ENCODE data around the gene MATCAP1. TPM values are rescaled to one million over a fixed set of nuclear protein-coding genes. Genes with fewer than 3 reads are reported as not detected.
A peak's percentile ranks its signal among the peaks of the same experiment; 100 is the strongest.

MATCAP1 gene
- polyA plus RNA-seq, 1 donor, result 51.5 TPM

DNA sequence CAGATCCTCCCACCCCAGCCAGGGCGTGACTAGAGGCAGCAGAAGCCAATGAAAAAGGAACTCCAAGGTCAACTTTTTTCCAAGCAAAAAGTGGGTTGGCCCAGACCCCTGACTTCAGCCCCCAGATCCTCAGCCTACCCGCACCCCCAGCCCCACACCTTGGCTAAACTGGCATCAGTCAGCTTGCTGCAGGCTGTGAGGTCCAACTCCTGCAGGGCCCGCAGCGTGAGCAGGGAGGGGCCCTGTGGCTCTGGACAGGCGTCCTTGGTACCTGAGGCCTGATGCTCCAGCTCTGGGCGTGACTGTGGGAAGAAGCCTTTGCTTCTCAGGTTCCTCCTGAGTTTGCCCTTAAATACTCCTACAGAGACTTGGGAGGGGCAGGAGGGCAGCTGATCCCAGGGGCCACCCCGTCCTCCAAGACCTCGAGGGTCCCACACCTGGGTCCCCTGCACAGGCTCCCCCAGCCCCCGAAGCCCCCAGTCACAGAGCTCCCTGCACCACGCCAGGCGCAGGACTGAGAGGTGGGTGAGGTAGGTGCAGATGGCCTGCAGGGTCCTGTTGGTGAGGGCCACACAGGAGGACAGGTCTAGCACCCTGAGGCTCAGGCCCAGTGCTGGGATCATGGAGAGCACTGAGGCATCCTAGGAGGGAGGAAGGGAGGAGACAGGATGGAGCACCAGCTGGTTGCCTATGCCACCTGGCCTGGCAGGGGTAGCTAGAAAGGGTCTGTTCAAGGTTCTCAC, 24.6 kb upstream of the MATCAP1 start:
- no peak for DNase-seq

DNA sequence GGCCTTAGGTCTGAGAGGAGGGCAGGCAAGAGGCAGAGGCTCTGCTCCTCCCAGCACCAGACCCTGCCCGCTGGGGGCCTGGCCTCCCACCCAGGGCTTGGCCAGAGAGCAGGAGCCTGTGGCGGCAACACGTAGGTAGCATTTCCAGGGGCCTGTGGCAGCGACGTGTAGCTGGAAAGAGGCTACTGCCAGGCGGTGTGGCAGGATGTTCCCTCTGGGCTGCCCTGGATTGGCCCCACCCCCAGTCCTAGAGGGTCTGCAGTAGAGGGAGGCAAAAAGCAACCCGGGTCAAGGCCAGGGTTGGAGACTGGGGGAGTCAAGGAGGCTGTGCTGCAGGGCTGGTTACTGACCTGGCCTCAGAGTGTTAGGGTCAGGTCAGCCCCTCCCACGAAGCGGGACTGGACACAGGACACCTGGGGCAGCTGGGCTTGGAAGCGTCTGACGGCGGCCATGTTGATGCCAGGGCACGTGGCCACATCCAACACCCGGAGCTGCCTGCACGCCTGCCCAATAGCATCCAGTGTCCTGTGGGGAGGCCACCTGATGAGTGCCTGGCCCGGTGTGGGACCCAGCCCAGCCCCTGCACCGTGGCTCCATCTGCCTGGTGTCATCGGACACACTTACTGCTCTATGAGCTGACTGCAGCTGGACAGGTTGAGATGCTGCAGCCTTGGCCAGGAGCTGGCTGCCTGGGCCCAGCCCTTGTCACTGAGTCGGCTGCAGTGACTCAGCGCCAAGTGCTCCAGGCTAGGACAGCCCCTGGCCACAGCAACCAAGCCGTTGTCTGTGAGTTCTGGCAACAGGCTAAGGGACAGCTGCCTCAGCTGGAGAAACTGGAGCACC, 23.7 kb upstream of the MATCAP1 start:
- no peak for DNase-seq

DNA sequence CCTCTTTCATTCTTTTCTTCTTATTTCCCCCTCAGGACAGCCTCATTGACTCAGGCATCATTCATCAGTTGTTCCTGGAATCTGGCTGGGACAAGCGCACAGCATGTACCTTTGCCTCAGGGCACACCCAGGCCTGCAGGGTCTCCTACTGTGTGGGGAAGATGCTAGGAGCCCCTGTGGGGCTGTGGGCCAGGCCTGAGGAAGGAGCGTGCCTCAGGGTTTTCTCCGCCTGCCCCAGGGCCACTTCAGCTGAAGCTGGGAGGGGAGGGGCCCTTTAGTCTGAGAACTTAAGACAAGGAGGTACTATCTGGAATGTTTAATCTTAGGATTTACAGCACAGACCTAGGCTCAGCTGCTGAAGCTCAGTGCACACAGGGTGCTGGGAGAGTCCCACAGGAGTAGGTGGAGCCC, 23.1 kb upstream of the MATCAP1 start:
- DNase-seq, result no peak

DNA sequence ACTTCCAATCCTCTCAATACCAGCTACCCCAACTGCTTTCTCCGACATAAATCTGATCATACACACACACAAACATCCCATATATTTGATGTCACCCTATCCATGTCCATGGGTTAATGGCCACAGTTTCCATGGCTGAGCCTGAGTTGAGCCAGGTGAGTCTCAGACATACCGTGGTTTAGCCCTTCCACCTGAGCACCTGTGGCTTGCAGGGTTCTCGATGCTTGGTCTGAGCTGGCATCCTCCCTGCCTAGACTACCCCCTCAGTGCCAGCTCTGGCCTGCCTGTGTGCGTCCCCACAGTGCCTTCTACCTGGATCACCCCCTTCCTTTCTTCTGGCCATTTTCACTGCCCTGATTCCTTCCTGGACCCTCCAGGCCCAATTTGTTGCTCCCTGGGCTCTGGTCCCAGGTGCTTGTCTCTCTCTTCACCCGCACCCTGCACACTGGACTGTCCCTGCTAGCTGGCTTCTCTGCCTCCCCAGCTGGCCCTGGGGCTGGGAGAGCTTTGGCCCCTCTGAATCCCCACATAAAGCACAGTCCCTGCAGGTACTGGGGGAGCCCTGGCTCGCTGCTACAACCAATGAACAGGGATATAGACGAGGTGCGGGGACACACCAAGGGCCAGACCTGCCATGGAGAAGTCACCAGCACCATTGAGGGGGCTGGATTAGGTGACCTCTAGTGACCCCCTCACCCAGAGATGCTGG, 22.5 kb upstream of the MATCAP1 start:
- DNase-seq, result no peak

DNA sequence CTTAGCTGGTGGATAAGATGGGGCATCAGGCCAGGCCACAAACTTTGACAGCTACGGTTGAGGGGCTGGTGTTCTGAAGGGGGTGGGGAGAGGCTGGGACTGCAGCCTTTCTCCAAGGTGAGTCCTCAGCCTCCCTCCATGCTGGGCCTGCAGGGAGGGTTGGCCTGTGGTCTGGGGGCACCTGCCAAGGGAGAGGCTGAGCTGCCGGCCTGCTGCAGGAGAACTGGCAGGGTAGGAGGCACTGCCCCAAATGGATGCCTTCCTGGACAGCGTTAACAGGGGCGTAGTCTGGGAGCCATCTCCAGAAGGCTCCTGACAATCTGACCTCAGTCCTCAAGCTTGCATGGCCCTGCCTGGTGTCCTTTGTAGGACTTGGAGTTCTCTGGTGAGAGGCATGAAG, 20.3 kb upstream of the MATCAP1 start:
- DNase-seq, result no peak

DNA sequence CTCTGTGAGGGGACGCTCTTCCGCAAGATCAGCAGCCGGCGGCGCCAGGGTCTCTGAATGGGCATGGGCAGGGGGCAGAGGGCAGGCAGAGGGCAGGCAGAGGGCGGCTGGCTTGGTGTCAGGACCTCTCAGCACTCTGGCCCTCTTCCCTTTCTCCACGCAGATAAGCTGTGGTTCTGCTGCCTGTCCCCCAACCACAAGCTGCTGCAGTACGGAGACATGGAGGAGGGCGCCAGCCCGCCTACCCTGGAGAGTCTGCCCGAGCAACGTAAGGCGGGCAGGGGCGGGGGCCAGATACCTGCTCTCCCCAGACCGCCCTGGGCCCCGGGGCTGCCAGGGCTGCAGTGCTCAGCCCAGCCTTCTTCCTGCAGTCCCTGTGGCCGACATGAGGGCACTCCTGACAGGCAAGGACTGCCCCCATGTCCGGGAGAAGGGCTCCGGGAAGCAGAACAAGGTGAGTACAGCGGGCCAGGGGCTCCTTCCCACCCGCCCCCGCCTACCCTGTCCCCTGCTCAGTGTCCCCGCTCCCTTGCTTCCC, 19.3 kb upstream of the MATCAP1 start:
- DNase-seq, result no peak

DNA sequence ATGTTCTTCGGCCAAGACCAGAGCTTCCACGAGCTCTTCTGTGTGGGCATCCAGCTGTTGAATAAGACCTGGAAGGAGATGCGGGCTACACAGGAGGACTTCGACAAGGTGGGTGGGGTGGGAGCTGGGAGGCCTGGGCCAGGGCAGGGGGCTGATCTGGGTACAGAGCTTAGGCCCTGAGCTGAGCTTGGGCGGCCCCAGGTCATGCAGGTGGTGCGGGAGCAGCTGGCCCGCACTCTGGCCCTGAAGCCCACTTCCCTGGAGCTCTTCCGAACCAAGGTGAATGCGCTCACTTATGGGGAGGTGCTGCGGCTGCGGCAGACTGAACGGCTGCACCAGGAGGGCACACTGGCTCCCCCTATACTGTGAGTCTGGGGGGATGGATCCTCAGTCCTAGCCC, 18.7 kb upstream of the MATCAP1 start:
- no peak for DNase-seq

DNA sequence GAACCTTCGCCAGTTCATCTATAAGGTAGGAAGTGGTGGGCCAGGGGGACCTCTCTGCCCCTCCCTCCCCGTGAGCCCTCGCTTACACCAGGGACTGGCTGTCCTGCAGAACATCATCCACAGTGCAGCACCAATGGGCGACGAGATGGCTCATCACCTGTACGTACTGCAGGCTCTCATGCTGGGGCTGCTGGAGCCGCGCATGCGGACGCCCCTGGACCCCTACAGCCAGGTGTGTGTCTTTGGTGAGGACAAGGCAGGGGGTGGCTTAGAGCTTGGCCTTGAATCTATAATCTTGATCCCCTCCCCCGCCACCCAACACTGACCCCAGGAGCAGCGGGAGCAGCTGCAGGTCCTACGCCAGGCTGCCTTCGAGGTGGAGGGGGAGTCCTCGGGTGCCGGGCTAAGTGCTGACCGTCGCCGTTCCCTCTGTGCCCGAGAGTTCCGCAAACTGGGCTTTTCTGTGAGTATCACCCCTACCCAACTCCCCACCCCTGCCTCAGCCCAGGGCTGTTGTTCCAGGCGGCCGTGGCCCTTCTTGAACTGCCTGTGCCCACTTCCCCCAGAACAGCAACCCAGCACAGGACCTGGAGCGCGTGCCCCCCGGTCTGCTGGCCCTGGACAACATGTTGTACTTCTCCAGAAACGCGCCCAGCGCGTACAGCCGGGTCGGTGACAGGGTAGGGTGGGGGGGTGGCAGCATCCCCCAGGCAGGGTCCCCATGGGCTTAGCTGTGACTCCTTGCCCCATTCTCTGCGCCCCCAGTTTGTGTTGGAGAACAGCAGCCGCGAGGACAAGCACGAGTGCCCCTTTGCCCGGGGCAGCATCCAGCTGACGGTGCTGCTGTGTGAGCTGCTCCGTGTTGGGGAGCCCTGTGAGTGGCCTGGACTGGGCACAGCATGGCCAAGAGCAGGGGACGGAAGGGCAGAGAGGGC, 17.9 kb upstream of the MATCAP1 start:
- DNase-seq, result no peak

DNA sequence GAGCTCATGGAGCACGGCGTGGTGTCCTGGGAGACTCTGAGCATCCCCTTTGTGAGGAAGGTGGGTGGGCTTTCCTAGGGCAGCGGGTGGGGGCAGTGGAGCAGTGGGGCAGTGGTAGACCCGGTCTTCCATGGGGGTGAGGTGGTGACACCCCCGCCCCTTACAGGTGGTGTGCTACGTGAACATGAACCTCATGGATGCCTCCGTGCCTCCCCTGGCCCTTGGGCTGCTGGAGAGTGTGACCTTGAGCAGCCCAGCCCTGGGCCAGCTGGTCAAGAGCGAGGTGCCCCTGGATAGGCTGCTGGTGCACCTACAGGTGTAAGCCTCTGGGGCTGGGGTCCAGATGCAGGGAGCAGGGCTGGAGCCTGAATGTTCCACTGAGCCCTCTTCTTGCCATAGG, 16.7 kb upstream of the MATCAP1 start:
- DNase-seq, result no peak

DNA sequence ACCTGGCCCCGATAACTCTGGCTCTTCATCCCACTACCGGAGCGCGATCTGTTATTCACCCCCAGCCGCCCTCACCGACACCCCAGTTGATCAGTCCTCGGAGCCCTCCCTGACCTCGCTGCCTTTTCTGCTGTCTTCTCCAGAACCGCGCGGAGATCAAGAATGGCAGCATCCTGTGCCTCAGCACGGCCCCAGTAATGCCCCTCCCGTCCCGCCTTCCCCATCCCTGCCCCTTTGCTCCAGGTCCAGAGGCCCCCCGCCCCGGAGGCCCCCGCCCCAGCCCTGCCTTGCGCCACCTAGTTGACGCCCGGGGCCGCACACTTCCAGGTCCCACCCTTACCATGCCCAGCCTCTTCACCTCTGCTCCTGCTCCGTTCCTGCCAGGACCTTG, 16.0 kb upstream of the MATCAP1 start:
- DNase-seq, result no peak

DNA sequence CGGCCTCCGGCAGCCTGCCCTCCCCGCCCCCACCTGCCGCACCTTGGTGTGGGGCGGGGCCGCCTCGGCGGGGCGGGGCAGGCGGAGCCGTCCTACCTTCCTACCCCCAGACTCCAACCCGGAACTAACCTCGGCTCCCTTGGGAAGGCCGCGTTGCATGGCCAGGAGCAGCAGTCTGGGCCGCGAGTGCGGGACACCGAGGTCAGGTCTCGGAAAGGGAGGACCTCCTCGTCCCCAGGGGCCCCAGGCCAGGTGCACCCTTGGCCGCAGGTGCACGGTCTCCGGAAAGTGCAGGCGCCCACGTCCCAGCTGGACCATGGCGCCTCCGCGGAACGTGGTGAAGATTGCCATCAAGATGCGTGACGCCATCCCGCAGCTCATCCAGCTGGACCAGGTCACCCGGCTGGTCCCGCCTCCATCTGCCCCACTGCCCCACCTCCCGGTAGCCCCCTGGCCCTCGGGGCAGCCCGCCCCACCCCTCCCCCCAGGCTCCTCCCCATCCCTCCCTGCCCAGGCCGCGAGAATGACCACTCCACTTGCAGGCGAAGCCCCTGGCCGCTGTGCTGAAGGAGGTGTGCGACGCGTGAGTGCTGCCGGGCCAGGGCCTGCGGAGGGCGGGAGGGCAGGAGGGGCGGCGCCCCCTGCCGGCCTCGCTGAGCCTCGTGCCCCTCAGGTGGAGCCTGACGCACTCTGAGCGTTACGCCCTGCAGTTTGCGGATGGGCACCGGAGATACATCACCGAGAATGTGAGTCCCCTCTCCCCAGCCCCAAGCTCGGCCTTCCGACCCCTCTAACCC, 15.4 kb upstream of the MATCAP1 start, which contains the start of gene ELMO3:
ELMO3 (plus strand) TSS at position 121 of the 797 bp plus-strand sequence; CDS start at position 317, 196 bp downstream.
- DNase-seq, result no peak

DNA sequence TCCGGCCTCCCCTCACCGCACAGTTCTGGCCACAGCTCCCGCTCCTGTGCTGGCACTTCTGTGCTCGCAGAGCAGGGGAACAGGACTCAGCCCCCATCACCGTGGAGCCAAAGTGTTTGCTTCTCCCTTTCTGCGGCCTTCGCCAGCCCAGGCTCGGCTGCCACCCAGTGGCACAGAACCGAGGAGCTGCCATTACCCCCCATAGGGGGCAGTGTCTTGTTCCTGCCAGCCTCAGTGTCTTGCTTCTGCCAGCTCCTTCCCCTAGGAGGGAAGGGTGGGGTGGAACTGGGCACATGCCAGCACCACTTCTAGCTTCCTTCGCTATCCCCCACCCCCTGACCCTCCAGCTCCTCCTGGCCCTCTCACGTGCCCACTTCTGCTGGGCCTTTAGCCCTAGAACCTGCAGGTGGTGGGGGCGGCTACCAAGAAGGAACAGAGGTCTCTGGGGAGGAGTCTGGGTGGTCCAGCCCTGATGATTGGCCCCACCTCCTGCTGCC, 14.5 kb upstream of the MATCAP1 start:
- no peak for DNase-seq

DNA sequence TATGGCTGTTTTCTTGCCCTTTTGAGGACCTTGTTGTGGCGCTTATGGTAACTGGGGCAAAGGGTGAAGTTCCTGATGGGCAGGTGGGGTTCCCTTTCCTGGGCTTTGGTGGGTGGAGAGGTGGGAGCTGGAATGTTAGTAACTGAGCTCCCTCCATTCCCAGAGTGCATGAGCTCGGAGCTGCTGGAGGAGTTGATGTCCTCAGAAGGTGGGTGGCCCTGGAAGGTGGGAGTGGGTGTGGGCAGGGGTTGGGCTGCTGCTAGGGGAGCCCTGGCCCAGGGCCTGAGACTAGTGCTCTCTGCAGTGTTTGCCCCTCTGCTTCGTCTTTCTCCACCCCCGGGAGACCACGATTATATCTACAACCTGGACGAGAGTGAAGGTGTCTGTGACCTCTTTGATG, 13.9 kb upstream of the MATCAP1 start:
- DNase-seq, result no peak

DNA sequence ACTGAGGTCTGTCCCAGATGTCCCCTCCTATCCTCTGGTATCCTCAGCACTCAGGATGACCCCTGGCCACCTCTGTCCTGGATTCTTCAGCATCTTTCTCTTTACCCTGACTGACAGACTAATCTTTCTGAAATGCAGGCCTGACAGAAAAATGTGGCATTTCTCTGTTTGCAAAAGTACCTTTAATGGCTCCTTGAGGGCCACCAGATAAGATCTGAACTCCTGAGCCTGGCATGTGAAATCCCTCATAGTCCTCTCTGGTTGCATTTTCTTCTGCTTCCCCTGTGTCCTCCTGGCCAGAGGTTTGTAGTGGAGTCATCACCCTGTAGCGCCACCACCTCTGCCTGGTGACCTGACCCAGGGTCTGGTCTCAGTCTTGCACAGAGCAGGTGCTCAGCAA, 13.1 kb upstream of the MATCAP1 start:
- DNase-seq, result no peak

DNA sequence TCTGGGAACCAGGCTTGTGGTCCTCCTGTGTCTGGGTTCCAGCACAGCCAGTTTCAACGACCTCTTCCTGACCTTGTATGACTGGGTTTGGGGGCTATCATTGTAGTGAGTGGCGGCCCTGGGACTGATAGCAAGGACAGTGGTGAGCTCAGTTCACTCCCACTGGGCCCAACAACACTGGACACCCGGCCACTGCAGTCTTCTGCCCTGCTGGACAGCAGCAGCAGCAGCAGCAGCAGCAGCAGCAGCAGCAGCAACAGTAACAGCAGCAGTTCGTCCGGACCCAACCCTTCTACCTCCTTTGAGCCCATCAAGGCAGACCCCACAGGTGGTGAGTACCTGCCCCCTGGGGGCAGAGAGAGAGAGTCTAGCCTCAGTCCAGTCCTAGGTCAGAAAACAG, 11.9 kb upstream of the MATCAP1 start:
- no peak for DNase-seq

DNA sequence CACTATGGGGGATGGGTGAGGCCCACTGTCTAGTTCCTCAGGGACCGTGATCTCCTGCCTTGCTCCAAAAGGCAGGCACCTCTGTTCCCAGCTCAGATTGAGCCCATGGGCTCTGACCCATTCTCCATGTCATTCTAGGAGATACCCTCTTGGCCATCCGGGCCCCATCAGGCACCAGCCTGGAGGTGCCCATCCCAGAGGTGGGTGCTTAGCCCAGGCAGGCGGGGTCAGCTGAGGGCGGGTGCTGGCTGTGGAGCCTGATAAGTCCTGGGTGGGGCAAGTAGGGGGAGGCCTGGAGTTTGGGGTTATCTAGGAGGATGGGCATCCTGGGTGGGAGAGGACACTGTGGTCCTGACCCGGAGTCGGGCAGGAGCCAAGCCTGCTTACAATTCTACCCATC, 10.5 kb upstream of the MATCAP1 start:
- DNase-seq, result no peak

DNA sequence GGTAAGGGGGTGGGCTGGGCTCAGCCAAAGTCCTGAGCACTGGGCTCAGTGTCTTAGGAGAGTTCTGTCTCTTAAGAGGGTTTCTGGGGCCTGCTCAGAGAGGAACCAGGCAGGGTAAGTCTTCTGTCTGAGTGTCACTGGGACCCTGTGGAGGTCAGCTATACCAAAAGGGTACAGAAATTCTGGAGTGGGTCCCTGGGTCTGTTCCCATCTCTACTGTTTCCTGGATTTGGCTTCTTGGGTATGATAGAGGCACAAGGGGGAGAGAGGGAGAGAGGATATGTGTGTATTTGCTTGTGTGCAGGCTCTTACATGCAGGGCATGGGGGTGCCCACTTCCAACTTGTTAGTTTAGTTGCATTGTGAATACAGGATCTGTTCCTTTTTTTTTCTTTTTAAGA, 9.8 kb upstream of the MATCAP1 start:
- DNase-seq, result no peak

DNA sequence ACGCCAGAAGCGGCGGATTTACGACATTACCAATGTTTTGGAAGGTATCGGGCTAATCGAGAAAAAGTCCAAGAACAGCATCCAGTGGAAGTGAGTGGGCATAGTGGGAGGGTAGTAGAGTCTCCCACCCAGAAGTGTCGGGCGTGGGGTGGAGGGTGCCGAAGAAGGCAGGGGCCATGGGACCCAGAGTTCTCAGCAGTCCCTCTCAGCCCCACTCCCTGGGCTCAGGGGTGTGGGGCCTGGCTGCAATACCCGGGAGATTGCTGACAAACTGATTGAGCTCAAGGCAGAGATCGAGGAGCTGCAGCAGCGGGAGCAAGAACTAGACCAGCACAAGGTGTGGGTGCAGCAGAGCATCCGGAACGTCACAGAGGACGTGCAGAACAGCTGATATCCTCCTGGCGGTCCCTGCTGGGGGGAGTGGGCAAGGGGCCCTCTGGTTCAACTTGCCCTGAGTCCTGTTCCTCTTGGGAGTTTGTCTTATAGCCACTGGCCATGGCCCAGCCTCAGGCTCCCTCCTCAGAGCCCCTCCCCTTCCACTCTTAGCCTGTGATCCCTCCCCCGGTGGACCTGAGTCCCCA, 9.1 kb upstream of the MATCAP1 start:
- DNase-seq, result no peak

DNA sequence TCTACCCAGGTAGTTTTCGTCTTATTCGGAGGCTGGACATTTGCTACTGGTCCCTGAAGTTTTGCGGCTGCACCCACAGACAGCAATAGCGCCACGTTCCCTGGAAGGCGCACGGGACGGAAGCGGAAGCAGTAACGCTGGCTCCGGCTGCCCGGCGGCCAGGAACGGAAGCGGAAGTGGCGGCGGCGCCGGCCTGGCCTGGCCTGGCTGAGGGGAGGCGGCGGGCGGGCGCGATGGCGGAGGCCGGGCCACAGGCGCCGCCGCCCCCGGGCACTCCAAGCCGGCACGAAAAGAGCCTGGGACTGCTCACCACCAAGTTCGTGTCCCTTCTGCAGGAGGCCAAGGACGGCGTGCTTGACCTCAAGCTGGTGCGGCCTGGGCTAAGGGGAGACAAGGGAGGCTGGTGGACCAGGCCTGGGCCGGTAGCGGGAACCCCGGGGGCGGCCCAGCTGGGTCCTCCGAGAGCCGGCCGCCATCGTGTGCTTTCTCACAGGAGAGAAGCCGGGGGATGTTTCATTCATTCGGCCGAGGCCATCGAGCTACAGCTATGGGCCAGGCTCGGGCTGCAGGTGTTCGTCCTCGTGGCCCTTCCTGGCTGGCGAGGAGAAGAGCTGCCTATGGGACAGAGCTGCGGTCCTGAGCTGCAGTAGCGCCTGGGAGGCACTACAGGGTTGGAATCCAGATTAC, 8.4 kb upstream of the MATCAP1 start, which contains the start of gene E2F4:
E2F4 (plus strand) TSS at position 161 of the 687 bp plus-strand sequence; CDS start at position 234, 73 bp downstream.
- DNase-seq, result peak; percentile 85
